DND-41 (cell line): ENCODE results near the gene ITGA11.

Experiments used
- ATAC-seq: fragments of 200-7000 bp; cut with Tn5 transposase; 3 replicates; pipeline ENCODE4 v1.9.1; 2021; ENCODE audit warnings: low read depth; ENCODE audit not compliant: insufficient read depth
- DNase-seq: peaks from one replicate; pipeline ENCODE4 v3.0.0-alpha.2; 2020
- H2AFZ ChIP-seq: 2 replicates; pipeline ENCODE4 v1.6.0; 2012; ENCODE audit warnings: low read depth, low read length
- H3K27ac ChIP-seq: 2 replicates; pipeline ENCODE4 v1.5.1; 2012; ENCODE audit warnings: low read length, inconsistent platforms
- H3K27me3 ChIP-seq: fragments of 200-600 bp; sonication (generic); 2 replicates; pipeline ENCODE4 v1.6.0; 2012; ENCODE audit warnings: low read length, mild to moderate bottlenecking, inconsistent platforms; ENCODE audit not compliant: insufficient read depth, poor library complexity
- H3K36me3 ChIP-seq: 2 replicates; pipeline ENCODE4 v1.5.1; 2012; ENCODE audit warnings: low read length, inconsistent platforms; ENCODE audit not compliant: insufficient read depth
- H3K4me1 ChIP-seq: 2 replicates; pipeline ENCODE4 v1.5.1; 2012; ENCODE audit warnings: mild to moderate bottlenecking, low read length; ENCODE audit not compliant: insufficient read depth
- H3K4me2 ChIP-seq: 2 replicates; pipeline ENCODE4 v1.6.0; 2012; ENCODE audit warnings: mild to moderate bottlenecking, moderate library complexity, low read length, inconsistent platforms; ENCODE audit not compliant: insufficient read depth
- H3K4me3 ChIP-seq, 2 experiments: fragments of 200-600 bp in 1 of 2; shearing (Covaris generic) in 1 of 2; 2 replicates each; pipeline ENCODE4 v1.5.1; 2012 to 2016; ENCODE audit warnings: inconsistent platforms in 2 of 2, low read length in 2 of 2, mild to moderate bottlenecking in 2 of 2, low read depth in 1 of 2, moderate library complexity in 1 of 2
- H3K79me2 ChIP-seq: 2 replicates; pipeline ENCODE4 v1.6.0; 2012; ENCODE audit warnings: low read length, inconsistent platforms; ENCODE audit not compliant: insufficient read depth
- H3K9ac ChIP-seq: 2 replicates; pipeline ENCODE4 v1.6.0; 2012; ENCODE audit warnings: low read depth, mild to moderate bottlenecking, inconsistent platforms, low read length, moderate library complexity
- H3K9me3 ChIP-seq: 2 replicates; pipeline ENCODE4 v1.5.1; 2012; ENCODE audit warnings: low read length, moderate library complexity, mild to moderate bottlenecking, inconsistent platforms; ENCODE audit not compliant: insufficient read depth, severe bottlenecking
- H4K20me1 ChIP-seq: 2 replicates; pipeline ENCODE4 v1.6.0; 2012; ENCODE audit warnings: low read length; ENCODE audit not compliant: insufficient read depth
- EZH2 ChIP-seq: IDR thresholded peaks from 3 replicates; pipeline ENCODE4 v1.6.1; 2012; ENCODE audit warnings: borderline replicate concordance, low read depth, mild to moderate bottlenecking, moderate library complexity, low read length, inconsistent platforms; ENCODE audit not compliant: severe bottlenecking
- TF ChIP-seq, protein P1 (sequence below): IDR thresholded peaks from 2 replicates; pipeline ENCODE4 v1.5.1; 2012; ENCODE audit warnings: borderline replicate concordance, low read length, moderate library complexity, mild to moderate bottlenecking; ENCODE audit not compliant: poor library complexity, severe bottlenecking; ENCODE audit errors: extremely low read depth

Gene ITGA11

GRCh38 chr15:68313501-68314410, 118.2 kb downstream of the ITGA11 start:
- no peak overlapping the region for H3K27ac ChIP-seq
- H3K4me1 ChIP-seq = no peaks in the 10 kb centered on the region
- no peak overlapping the region for H3K4me2 ChIP-seq
- H3K9me3 ChIP-seq = no peaks in the 10 kb centered on the region
- no peaks in the 10 kb centered on the region for H3K36me3 ChIP-seq
- H3K79me2 ChIP-seq = no peaks in the 10 kb centered on the region
- ATAC-seq (no peak), DNase-seq (no peak)
- no peak overlapping the region for H3K9ac ChIP-seq
- TF ChIP-seq, protein P1, sequence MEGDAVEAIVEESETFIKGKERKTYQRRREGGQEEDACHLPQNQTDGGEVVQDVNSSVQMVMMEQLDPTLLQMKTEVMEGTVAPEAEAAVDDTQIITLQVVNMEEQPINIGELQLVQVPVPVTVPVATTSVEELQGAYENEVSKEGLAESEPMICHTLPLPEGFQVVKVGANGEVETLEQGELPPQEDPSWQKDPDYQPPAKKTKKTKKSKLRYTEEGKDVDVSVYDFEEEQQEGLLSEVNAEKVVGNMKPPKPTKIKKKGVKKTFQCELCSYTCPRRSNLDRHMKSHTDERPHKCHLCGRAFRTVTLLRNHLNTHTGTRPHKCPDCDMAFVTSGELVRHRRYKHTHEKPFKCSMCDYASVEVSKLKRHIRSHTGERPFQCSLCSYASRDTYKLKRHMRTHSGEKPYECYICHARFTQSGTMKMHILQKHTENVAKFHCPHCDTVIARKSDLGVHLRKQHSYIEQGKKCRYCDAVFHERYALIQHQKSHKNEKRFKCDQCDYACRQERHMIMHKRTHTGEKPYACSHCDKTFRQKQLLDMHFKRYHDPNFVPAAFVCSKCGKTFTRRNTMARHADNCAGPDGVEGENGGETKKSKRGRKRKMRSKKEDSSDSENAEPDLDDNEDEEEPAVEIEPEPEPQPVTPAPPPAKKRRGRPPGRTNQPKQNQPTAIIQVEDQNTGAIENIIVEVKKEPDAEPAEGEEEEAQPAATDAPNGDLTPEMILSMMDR = no peak
- no peak for TF ChIP-seq EZH2
- no peaks in the 10 kb centered on the region for H4K20me1 ChIP-seq
- no peaks in the 10 kb centered on the region for H3K27me3 ChIP-seq
- H3K4me3 ChIP-seq = no peak overlapping the region
- no peak overlapping the region for H2AFZ ChIP-seq

DNA sequence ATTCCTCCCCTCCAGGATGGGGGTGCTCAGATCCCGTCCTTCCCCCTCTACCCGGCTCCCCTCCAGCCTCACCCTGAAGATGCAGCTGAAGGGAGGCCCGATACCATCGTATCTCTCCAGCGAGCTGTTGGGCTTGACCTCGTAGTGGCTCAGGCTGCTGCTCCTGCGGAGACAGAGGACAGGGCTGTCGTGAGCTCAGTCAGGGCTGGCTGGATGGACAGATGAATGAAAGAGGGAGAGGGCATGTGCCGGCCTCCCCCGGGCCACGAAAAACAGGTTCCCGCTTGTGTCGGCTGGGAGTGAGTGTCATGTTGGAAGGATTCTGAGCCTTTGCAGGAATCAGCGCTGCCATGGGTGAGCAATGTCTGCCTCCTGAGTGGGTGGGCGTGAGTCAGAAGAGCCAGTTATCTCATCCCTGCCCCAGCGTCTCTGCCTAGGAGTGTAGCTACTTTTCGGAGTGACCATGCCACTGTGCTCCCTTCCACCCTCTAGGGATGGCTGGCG, 119.2 kb downstream of the ITGA11 start:
- TF ChIP-seq, protein P1 = no peak
- TF ChIP-seq EZH2 = no peak
- DNase-seq = no peak
- Histone ChIP-seq H3K4me1 (no peaks in the 10 kb centered on the region), H3K79me2 (no peaks in the 10 kb centered on the region), H3K27ac (no peak overlapping the region), H3K36me3 (no peaks in the 10 kb centered on the region), H2AFZ (no peak overlapping the region), H3K27me3 (no peaks in the 10 kb centered on the region), H3K4me3 (no peak overlapping the region), H4K20me1 (no peaks in the 10 kb centered on the region), H3K9me3 (no peaks in the 10 kb centered on the region), H3K4me2 (no peak overlapping the region), H3K9ac (no peak overlapping the region)
- ATAC-seq = no peak

DNA sequence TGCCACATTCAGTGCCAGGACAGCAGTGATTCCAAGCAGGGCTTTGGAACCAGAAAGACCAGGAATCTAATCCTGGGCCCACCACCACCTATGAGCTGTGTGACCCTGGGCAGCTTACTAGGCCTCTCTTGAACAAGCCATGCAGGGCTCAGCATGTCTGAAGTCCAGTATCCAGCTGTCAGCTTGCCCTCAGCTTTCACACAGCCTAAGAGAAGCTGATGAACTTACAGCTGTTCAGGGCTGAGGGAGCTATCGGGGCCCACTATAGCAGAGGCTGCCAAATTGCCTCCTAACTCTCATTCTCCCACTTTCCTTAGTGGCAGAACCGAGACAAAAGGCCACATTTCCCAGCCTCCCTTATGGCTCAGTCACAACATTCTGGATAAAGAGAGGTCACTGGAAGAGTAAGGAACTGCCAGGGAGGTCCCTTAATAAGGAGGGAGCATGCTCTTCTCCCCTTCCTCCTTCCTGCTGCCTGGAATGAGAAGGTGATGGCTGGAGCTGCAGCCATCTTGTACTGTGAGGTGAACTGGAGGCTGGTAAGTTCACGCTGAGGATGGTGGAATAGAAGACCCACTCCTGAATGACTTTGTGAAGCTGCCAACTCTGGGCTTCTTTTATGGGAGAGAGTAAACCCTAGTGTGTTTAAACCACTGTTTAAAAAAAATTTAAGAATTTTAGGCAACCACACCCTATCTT, 120.0 kb downstream of the ITGA11 start:
- Histone ChIP-seq H3K4me1 (no peaks in the 10 kb centered on the region), H3K79me2 (no peaks in the 10 kb centered on the region), H2AFZ (no peak overlapping the region), H4K20me1 (no peaks in the 10 kb centered on the region), H3K9ac (no peak overlapping the region), H3K4me3 (no peak overlapping the region), H3K4me2 (no peak overlapping the region), H3K27ac (no peak overlapping the region), H3K9me3 (no peaks in the 10 kb centered on the region), H3K27me3 (no peaks in the 10 kb centered on the region), H3K36me3 (no peaks in the 10 kb centered on the region)
- ATAC-seq (no peak), DNase-seq (no peak)
- TF ChIP-seq EZH2 = no peak
- TF ChIP-seq, protein P1 = no peak
